SK-N-SH (cell line): ENCODE measurements around the gene FADD. TPM values are rescaled to one million over a fixed set of nuclear protein-coding genes. Genes with fewer than 3 reads are reported as not detected.

Source experiments
- CTCF ChIA-PET: fragments of 300-600, 350-600 bp; formaldehyde crosslinking; extraction: SDS; loops from one replicate; lab custom pipeline; 2021; lab: Yijun Ruan, JAX
- POLR2A ChIA-PET: fragments of 350-600 bp; sonication (Branson Sonifier 250); formaldehyde crosslinking; extraction: SDS; loops from one replicate; lab custom pipeline; 2020; ENCODE audit warnings: antibody characterized with exemption, inconsistent platforms; lab: Yijun Ruan, JAX
- DNase-seq: peaks from one replicate; pipeline ENCODE4 v3.0.0; 2012
- H2AFZ ChIP-seq: fragments of 200-600 bp; sonication (generic); 2 replicates; pipeline ENCODE4 v1.8.1; 2016; ENCODE audit warnings: antibody characterized with exemption, mild to moderate bottlenecking, low read depth
- H3F3A ChIP-seq: fragments of 200-600 bp; sonication (generic); replicated peaks from 2 replicates; pipeline ENCODE3; 2016; ENCODE audit warnings: antibody characterized with exemption, mild to moderate bottlenecking; ENCODE audit not compliant: insufficient read depth
- H3K27ac ChIP-seq, 2 experiments: fragments of 200-500 bp in 1 of 2; fragments of 200-600 bp in 1 of 2; sonication (Bioruptor generic) in 1 of 2; sonication (generic), shearing (Covaris generic) in 1 of 2; 2 replicates each; pipeline versions ENCODE4 v1.5.1 to v1.6.1; 2014 to 2016; ENCODE audit warnings: low read depth in 2 of 2, inconsistent platforms in 1 of 2, low read length in 1 of 2, mild to moderate bottlenecking in 1 of 2, mixed read lengths in 1 of 2
- H3K27me3 ChIP-seq: fragments of 200-600 bp; sonication (generic), shearing (Covaris generic); 2 replicates; pipeline ENCODE4 v1.6.1; 2016; ENCODE audit warnings: mixed run types; ENCODE audit not compliant: insufficient read depth
- H3K36me3 ChIP-seq, 2 experiments: fragments of 200-500 bp in 1 of 2; fragments of 200-600 bp in 1 of 2; sonication (Bioruptor generic) in 1 of 2; sonication (generic) in 1 of 2; replicated peaks in 1 of 2; 2 replicates each; pipeline versions ENCODE3 to v1.5.1; 2014 to 2016; ENCODE audit warnings: low read length in 1 of 2, mild to moderate bottlenecking in 1 of 2; ENCODE audit not compliant: insufficient read depth in 2 of 2, control insufficient read depth in 1 of 2
- H3K4me1 ChIP-seq, 2 experiments: fragments of 200-500 bp in 1 of 2; fragments of 200-600 bp in 1 of 2; sonication (Bioruptor generic) in 1 of 2; sonication (generic), shearing (Covaris generic) in 1 of 2; 2 replicates each; pipeline versions ENCODE4 v1.5.1 to v1.6.1; 2014 to 2016; ENCODE audit warnings: low read depth in 1 of 2, low read length in 1 of 2, mixed run types in 1 of 2; ENCODE audit not compliant: insufficient read depth in 2 of 2, control insufficient read depth in 1 of 2
- H3K4me2 ChIP-seq: fragments of 200-600 bp; sonication (generic), shearing (Covaris generic); 2 replicates; pipeline ENCODE4 v1.6.1; 2017; ENCODE audit warnings: mixed run types
- H3K4me3 ChIP-seq, 2 experiments: fragments of 200-500 bp in 1 of 2; fragments of 200-600 bp in 1 of 2; sonication (Bioruptor generic) in 1 of 2; sonication (generic), shearing (Covaris generic) in 1 of 2; 2 replicates each; pipeline versions ENCODE4 v1.5.1 to v1.8.1; 2014 to 2016; ENCODE audit warnings: low read depth in 2 of 2, inconsistent platforms in 1 of 2, low read length in 1 of 2, mild to moderate bottlenecking in 1 of 2, mixed read lengths in 1 of 2, moderate library complexity in 1 of 2
- H3K79me2 ChIP-seq: fragments of 200-600 bp; sonication (generic); 2 replicates; pipeline ENCODE4 v1.8.1; 2017; ENCODE audit warnings: mild to moderate bottlenecking; ENCODE audit not compliant: insufficient read depth
- H3K9ac ChIP-seq: fragments of 200-600 bp; sonication (generic); 2 replicates; pipeline ENCODE4 v1.6.1; 2017; ENCODE audit warnings: mixed run types
- H3K9me2 ChIP-seq: fragments of 200-600 bp; sonication (generic); 2 replicates; pipeline ENCODE4 v1.6.1; 2017; ENCODE audit warnings: mixed run types
- H3K9me3 ChIP-seq: fragments of 200-600 bp; sonication (generic); 2 replicates; pipeline ENCODE4 v1.6.1; 2017; ENCODE audit warnings: mixed run types, mild to moderate bottlenecking, moderate library complexity
- H4K20me1 ChIP-seq: fragments of 200-600 bp; sonication (generic); 2 replicates; pipeline ENCODE4 v1.6.1; 2017; ENCODE audit warnings: mild to moderate bottlenecking, mixed run types; ENCODE audit not compliant: insufficient read depth
- FOXJ3 ChIP-seq: sonication (generic); formaldehyde crosslinking; IDR thresholded peaks from 2 replicates; pipeline ENCODE4 v1.5.1; 2020; ENCODE audit warnings: mild to moderate bottlenecking, missing genetic modification reagents
- FOXM1 ChIP-seq: IDR thresholded peaks from 2 replicates; pipeline ENCODE4 v1.4.0; 2012; ENCODE audit warnings: low read depth, mild to moderate bottlenecking
- GABPA ChIP-seq: IDR thresholded peaks from 2 replicates; pipeline ENCODE4 v1.4.0; 2012; ENCODE audit warnings: low read depth, mild to moderate bottlenecking
- IRF3 ChIP-seq: fragments of 150-350 bp; IDR thresholded peaks from 2 replicates; pipeline ENCODE4 v1.6.1; 2016; ENCODE audit warnings: mild to moderate bottlenecking, low read depth, low read length
- JUND ChIP-seq: IDR thresholded peaks from 2 replicates; pipeline ENCODE4 v1.4.0; 2012
- REST ChIP-seq: IDR thresholded peaks from 2 replicates; pipeline ENCODE4 v1.6.1; 2012; ENCODE audit warnings: mild to moderate bottlenecking, low read depth, low read length, moderate library complexity
- RFX5 ChIP-seq: IDR thresholded peaks from 2 replicates; pipeline ENCODE4 v1.6.1; 2012; ENCODE audit warnings: mild to moderate bottlenecking, improper control_type of control experiment, low read length
- RXRA ChIP-seq: IDR thresholded peaks from 2 replicates; pipeline ENCODE4 v1.4.0; 2012; ENCODE audit warnings: low read depth, mild to moderate bottlenecking, borderline replicate concordance
- SMC3 ChIP-seq: IDR thresholded peaks from 2 replicates; pipeline ENCODE4 v1.6.1; 2012; ENCODE audit warnings: low read depth, low read length, improper control_type of control experiment
- TAF1 ChIP-seq: IDR thresholded peaks from 2 replicates; pipeline ENCODE4 v1.6.1; 2012; ENCODE audit warnings: low read depth, mild to moderate bottlenecking, low read length, moderate library complexity, borderline replicate concordance
- USF2 ChIP-seq: fragments of 150-350 bp; IDR thresholded peaks from 2 replicates; pipeline ENCODE4 v1.6.1; 2017; ENCODE audit warnings: antibody characterized with exemption, low read length, low read depth, borderline replicate concordance
- ZBTB33 ChIP-seq: IDR thresholded peaks from 2 replicates; pipeline ENCODE4 v1.4.0; 2012; ENCODE audit warnings: low read depth, borderline replicate concordance
- WGBS: methylation state at CpG from one replicate; pipeline ENCODE4 v1.1.6; 2017; ENCODE audit warnings: low lambda C conversion rate; 5-methylcytosine and 5-hydroxymethylcytosine counted together
- polyA plus RNA-seq, 3 experiments: library from polyadenylated mRNA; depleted of rRNA; stranded (reverse); fragments of >200 nt; gene quantifications; 2 replicates each; pipeline ENCODE4 v1.2.3, GENCODE V29; 2012

FADD gene
- polyA plus RNA-seq, 1 of the 3 experiments (the other 2 are of a cell fraction) = 23.8 TPM

GRCh38 chr11:70187771-70188170, 15.3 kb upstream of the FADD start:
- no peaks in the 10 kb centered on the region for H3K4me1 ChIP-seq
- H3K27me3 ChIP-seq = peaks cover 14% of the 10 kb centered on the region
- CTCF ChIA-PET = interaction anchor here (1.2 to 3.2 kb wide), 3 partner anchors 8 to 272 kb away, joined by 3 to 24 read pairs (median 10); no protein-coding TSS in a partner anchor
- H3F3A ChIP-seq = no peaks in the 10 kb centered on the region
- no peak overlapping the region for H2AFZ ChIP-seq
- H3K4me3 ChIP-seq = no peak overlapping the region
- H3K9ac ChIP-seq = no peak overlapping the region
- H3K9me3 ChIP-seq = no peaks in the 10 kb centered on the region
- no peak overlapping the region for H3K27ac ChIP-seq
- DNase-seq = no peak
- no peaks in the 10 kb centered on the region for H4K20me1 ChIP-seq
- H3K4me2 ChIP-seq = no peak overlapping the region
- no peaks in the 10 kb centered on the region for H3K36me3 ChIP-seq
- 72% methylated on average over 12 of the region's 15 CpGs for WGBS
- POLR2A ChIA-PET = no interaction called here
- no peaks in the 10 kb centered on the region for H3K9me2 ChIP-seq
- H3K79me2 ChIP-seq = no peaks in the 10 kb centered on the region
- TF ChIP-seq USF2 (no peak), TAF1 (no peak), GABPA (no peak), ZBTB33 (no peak), FOXJ3 (CRISPR knock-in tag) (no peak), IRF3 (no peak), JUND (no peak), RXRA (no peak), RFX5 (no peak), FOXM1 (no peak), REST (no peak), SMC3 (no peak)
